ENCODE data around the gene CSF3.

The CSF3 gene, protein sequence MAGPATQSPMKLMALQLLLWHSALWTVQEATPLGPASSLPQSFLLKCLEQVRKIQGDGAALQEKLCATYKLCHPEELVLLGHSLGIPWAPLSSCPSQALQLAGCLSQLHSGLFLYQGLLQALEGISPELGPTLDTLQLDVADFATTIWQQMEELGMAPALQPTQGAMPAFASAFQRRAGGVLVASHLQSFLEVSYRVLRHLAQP

DNA sequence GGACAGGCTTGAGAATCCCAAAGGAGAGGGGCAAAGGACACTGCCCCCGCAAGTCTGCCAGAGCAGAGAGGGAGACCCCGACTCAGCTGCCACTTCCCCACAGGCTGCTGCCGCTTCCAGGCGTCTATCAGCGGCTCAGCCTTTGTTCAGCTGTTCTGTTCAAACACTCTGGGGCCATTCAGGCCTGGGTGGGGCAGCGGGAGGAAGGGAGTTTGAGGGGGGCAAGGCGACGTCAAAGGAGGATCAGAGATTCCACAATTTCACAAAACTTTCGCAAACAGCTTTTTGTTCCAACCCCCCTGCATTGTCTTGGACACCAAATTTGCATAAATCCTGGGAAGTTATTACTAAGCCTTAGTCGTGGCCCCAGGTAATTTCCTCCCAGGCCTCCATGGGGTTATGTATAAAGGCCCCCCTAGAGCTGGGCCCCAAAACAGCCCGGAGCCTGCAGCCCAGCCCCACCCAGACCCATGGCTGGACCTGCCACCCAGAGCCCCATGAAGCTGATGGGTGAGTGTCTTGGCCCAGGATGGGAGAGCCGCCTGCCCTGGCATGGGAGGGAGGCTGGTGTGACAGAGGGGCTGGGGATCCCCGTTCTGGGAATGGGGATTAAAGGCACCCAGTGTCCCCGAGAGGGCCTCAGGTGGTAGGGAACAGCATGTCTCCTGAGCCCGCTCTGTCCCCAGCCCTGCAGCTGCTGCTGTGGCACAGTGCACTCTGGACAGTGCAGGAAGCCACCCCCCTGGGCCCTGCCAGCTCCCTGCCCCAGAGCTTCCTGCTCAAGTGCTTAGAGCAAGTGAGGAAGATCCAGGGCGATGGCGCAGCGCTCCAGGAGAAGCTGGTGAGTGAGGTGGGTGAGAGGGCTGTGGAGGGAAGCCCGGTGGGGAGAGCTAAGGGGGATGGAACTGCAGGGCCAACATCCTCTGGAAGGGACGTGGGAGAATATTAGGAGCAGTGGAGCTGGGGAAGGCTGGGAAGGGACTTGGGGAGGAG, at the start of gene CSF3:
TSS of gene CSF3 (plus strand) at position 436 of the 993 bp plus-strand sequence. CDS start at position 471, 35 bp downstream.
- DNase-seq (ENCODE audit: low spot score in 2 of 2) (no peak), ATAC-seq (ENCODE audit: low read depth) (no peak)
- peaks cover 2% of the 10 kb centered on the region for H3K27me3 Mint-ChIP-seq
- H3K4me1 Mint-ChIP-seq, result peaks cover 2% of the 10 kb centered on the region
- no peak within 1 kb of the TSS for H3K27ac Mint-ChIP-seq
- H3K4me3 Mint-ChIP-seq, result no peak within 1 kb of the TSS
- peaks cover 9% of the 10 kb centered on the region for H3K36me3 Mint-ChIP-seq
- H3K9me3 Mint-ChIP-seq, result no peaks in the 10 kb centered on the region

DNA sequence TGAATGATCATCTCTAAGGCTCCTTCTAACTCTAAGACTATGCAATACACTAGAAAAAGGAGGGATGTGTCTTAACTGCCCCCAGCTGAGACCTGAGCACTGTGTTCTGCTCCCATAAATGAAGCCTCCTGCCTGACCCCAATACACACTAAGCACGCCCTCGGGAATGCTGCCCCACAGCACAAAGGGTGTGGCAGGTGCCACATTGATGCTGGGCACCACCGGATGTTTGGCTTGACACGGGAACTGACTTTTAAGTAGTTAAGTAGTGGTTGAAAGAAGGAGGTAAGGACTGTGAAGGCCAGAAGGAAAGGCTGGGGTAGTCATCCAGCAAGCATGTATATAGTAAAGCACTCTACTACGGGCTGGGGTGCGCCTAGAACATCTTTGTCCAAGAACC, 48.5 kb upstream of the CSF3 start:
- ATAC-seq (ENCODE audit: low read depth) (no peak), DNase-seq (ENCODE audit: low spot score in 2 of 2) (no peak)
- Mint-ChIP-seq H3K9me3 (no peaks in the 10 kb centered on the region), H3K4me3 (no peak overlapping the region), H3K27ac (no peak overlapping the region), H3K27me3 (peaks cover 8% of the 10 kb centered on the region), H3K36me3 (no peaks in the 10 kb centered on the region), H3K4me1 (peaks cover 15% of the 10 kb centered on the region)

DNA sequence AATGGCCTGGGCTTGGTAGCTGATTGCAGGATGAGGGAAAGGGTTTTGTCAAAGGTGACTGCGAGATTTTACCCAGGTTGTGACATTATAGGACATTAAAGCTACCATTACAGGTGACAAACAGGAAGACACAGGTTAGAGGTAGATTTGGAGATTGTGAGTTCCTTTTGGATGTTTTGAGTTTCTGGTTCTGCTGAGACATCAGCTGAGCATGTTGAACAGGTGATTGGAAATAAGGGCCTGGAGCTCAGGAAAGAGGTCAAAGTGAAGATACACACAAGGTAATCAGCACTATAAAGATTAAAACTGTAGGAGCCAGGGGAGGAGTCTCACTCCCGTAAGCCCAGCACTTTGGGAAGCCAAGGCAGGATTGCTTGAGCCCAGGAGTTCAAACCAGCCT, 46.5 kb upstream of the CSF3 start:
- no peaks in the 10 kb centered on the region for H3K36me3 Mint-ChIP-seq
- no peak overlapping the region for H3K4me3 Mint-ChIP-seq
- ATAC-seq (ENCODE audit: low read depth), result no peak

DNA sequence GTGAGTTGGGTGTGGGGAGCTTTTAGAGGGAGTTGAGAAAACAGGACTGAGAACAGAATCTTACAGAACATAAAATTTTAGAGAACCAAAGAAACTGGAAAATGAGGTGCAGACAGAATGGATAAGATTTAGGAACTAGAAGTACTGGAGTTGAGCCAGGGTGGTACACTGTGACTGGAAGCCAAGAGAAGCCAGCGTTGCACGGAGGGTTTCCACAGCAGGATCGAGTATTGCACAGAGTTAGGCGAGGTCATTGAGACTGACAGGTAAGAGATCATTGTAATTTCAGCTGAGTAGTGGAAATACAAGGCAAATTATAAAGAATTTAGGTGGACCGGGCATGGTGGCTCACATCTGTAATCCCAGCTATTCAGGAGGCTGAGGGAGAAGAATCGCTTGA, 45.9 kb upstream of the CSF3 start:
- H3K4me3 Mint-ChIP-seq, result no peak overlapping the region
- DNase-seq (ENCODE audit: low spot score in 2 of 2) (no peak), ATAC-seq (ENCODE audit: low read depth) (no peak)
- H3K27me3 Mint-ChIP-seq, result peaks cover 16% of the 10 kb centered on the region
- peaks cover 6% of the 10 kb centered on the region for H3K4me1 Mint-ChIP-seq
- H3K27ac Mint-ChIP-seq, result no peak overlapping the region
- no peaks in the 10 kb centered on the region for H3K9me3 Mint-ChIP-seq
- no peaks in the 10 kb centered on the region for H3K36me3 Mint-ChIP-seq

More for the DNA sequence above, 46.5 kb upstream of the CSF3 start:
- Mint-ChIP-seq H3K27ac (no peak overlapping the region), H3K9me3 (no peaks in the 10 kb centered on the region), H3K4me1 (peaks cover 9% of the 10 kb centered on the region), H3K27me3 (peaks cover 10% of the 10 kb centered on the region)
- DNase-seq (ENCODE audit: low spot score in 2 of 2), result no peak

DNA sequence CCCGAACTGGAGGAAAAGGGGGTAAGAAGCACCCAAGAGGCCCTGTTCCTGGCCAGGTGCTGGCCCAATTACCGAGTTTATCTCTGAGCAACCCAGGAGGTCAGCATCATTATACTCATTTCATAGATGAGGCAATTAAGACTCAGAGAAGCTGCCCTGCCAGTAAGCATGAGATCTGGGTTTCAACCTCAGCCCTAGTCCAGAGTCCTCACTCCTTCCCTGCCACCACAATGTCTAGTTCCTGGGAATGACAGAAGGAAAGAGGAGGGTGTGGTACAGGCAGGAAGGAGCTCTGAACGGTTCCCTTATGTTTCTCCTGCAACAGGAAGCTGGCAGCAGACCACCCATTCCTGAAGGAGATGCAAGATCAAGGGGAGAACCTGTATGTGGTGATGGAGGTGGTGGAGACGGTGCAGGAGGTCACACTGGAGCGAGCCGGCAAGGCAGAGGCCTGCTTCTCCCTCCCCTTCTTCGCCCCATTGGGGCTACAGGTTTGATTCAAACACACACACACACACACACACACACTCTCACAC, 45.0 kb upstream of the CSF3 start:
- Mint-ChIP-seq H3K4me3 (no peak overlapping the region), H3K36me3 (no peaks in the 10 kb centered on the region)
- no peak for ATAC-seq (ENCODE audit: low read depth)

DNA sequence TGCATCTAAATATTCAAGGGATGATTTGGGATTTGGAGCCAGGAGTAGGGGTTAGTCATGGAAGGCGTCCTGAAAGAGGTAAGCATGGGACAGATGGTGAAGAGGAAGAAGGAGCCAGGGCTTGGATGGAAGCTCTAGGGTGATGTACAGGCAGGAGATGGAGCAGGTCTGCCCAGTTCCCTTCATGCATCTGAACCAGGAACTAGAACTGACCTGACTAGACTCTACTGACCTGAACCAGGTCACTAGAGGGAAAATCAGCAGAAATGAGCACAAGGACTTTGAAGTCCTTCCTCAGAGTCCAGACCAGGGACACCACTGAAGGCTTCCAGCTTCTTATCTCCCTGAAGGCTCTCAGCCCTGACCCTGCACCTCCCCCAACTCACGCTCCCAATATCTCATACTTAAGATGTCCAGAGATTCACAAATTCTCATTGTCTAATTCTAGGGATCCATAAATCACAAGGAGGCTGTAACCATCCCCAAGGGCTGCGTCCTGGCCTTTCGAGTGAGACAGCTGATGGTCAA, 44.1 kb upstream of the CSF3 start:
- Mint-ChIP-seq H3K36me3 (no peaks in the 10 kb centered on the region), H3K4me1 (peaks cover 4% of the 10 kb centered on the region), H3K9me3 (no peaks in the 10 kb centered on the region), H3K27me3 (peaks cover 16% of the 10 kb centered on the region), H3K4me3 (no peak overlapping the region), H3K27ac (no peak overlapping the region)
- ATAC-seq (ENCODE audit: low read depth) (no peak), DNase-seq (ENCODE audit: low spot score in 2 of 2) (no peak)

More for the DNA sequence above, 45.0 kb upstream of the CSF3 start:
- Mint-ChIP-seq H3K9me3 (no peaks in the 10 kb centered on the region), H3K4me1 (peaks cover 4% of the 10 kb centered on the region), H3K27ac (no peak overlapping the region), H3K27me3 (peaks cover 16% of the 10 kb centered on the region)
- DNase-seq (ENCODE audit: low spot score in 2 of 2), result no peak

DNA sequence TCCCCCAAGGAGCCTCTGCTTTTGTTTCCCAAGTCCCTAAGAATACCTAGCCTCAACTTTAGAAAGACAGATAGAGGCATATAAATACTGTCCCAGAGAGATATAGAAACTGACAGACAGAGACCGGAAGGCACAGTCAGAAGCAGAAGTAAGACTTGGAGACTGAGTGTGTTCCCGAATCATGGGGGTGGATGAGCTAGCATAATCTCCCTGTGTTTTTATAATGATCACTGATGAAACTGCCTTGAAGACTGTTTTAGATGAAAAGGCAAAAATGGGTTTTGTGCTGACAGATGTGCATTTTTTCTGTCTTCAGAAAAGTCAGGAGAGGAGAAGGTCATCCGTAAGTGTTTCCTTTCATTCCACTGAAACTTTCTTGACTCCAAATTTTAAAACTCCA, 43.0 kb upstream of the CSF3 start:
- no peaks in the 10 kb centered on the region for H3K9me3 Mint-ChIP-seq
- DNase-seq (ENCODE audit: low spot score in 2 of 2) (no peak), ATAC-seq (ENCODE audit: low read depth) (no peak)
- no peak overlapping the region for H3K27ac Mint-ChIP-seq
- no peaks in the 10 kb centered on the region for H3K36me3 Mint-ChIP-seq
- peaks cover 16% of the 10 kb centered on the region for H3K27me3 Mint-ChIP-seq
- H3K4me1 Mint-ChIP-seq, result peaks cover under 1% of the 10 kb centered on the region
- no peak overlapping the region for H3K4me3 Mint-ChIP-seq

DNA sequence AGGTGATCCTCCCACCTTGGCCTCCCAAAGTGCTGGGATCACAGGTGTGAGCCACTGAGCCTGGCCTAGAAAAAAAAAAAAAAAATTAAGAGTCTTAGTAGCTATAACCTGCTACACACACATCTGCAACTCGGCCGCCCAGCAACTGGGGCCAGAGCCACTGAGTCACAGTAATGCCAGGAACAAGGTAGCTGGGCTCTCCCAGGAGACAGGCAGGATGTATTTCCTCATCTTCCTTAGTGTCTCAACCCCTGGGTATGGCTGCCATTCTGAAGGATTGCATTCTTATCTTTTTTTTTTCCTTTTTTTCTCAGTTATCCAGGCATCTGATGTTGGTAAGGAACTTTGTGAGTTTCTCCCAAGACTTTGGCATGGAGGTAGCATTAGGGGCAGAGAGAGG, 41.7 kb upstream of the CSF3 start:
- H3K4me1 Mint-ChIP-seq, result no peaks in the 10 kb centered on the region
- no peak overlapping the region for H3K27ac Mint-ChIP-seq
- peaks cover 15% of the 10 kb centered on the region for H3K27me3 Mint-ChIP-seq
- DNase-seq (ENCODE audit: low spot score in 2 of 2) (no peak), ATAC-seq (ENCODE audit: low read depth) (no peak)
- H3K36me3 Mint-ChIP-seq, result no peaks in the 10 kb centered on the region
- H3K4me3 Mint-ChIP-seq, result no peak overlapping the region
- no peaks in the 10 kb centered on the region for H3K9me3 Mint-ChIP-seq

DNA sequence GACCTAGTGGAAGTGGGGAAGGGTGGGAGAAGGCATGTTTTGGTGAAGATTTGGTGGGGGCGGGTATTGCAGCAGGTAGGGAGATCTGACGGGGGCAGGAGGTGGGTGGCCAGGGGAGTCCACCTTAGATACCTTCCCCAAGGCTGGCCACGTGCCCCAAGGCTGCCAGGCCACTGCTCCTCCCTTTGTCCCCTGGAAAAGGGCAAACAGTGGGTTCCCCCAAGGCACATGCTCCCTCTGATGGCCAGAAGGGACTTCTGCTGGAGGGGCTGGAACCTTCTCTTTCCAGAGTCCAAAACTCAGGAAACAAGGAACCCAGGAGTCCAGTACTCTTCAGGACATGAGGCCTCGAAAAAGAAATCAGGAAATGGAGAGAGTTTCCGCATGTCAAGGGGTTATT, 40.8 kb upstream of the CSF3 start:
- Mint-ChIP-seq H3K4me1 (peaks cover 5% of the 10 kb centered on the region), H3K36me3 (no peaks in the 10 kb centered on the region), H3K27me3 (peaks cover 10% of the 10 kb centered on the region), H3K9me3 (no peaks in the 10 kb centered on the region), H3K27ac (no peak overlapping the region), H3K4me3 (no peak overlapping the region)
- DNase-seq (ENCODE audit: low spot score in 2 of 2) (no peak), ATAC-seq (ENCODE audit: low read depth) (no peak)

DNA sequence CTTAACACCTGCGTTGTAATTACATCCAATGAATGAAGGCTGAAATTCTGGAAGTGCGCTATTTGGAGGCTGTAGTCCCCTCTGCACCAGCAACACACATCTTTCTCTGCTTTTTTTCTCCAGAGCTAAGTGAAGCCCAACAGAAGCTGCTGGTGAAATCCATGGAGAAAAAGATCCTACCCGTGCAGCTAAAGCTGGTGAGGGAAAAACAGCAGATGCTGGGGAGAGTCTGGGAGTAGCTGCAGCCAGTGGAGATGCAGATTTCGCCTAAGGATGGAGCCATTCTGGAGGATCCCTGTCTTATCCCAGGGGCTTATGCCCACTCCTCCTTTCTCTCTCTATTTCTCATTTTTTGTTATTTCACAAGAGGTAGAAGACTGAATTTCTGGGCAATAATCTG, 39.4 kb upstream of the CSF3 start:
- no peaks in the 10 kb centered on the region for H3K9me3 Mint-ChIP-seq
- no peak overlapping the region for H3K27ac Mint-ChIP-seq
- peaks cover 8% of the 10 kb centered on the region for H3K27me3 Mint-ChIP-seq
- ATAC-seq (ENCODE audit: low read depth) (no peak), DNase-seq (ENCODE audit: low spot score in 2 of 2) (no peak)
- no peaks in the 10 kb centered on the region for H3K36me3 Mint-ChIP-seq
- peaks cover 12% of the 10 kb centered on the region for H3K4me1 Mint-ChIP-seq
- H3K4me3 Mint-ChIP-seq, result no peak overlapping the region

DNA sequence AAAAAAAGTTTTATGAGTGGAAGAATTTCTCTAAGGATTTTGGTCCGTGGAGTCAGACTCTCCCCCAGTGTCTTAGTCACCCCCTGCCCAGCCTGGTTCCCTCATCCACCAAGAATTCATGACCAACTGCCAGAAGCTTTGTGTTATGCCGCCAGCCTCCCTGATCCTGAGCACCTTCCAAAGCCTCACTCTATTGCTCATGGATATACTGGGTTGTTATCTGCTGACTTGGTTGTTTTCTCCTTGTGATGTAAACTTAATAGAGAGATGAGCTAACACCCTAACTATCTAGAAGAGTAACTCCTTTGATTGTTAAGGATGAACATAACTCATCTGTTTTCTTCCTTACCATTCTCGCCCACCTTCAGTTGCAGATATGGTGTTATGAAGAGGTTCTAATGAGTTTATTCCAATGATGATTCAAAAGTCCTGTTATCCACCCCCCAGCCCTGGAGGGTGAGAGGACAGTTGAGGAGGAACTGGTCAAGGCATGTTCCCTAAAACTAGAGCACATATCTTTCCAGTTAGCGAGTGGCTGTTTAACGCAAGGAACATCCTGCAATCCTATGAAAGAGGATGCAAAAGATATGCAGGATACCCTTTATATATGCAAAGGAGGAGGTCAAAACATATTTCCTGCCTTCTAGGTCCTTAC, 36.1 kb upstream of the CSF3 start:
- H3K27ac Mint-ChIP-seq, result peak overlapping the region; percentile 90
- H3K27me3 Mint-ChIP-seq, result peaks cover 2% of the 10 kb centered on the region
- H3K36me3 Mint-ChIP-seq, result peaks cover 2% of the 10 kb centered on the region
- no peak for ATAC-seq (ENCODE audit: low read depth)
- DNase-seq (ENCODE audit: low spot score in 2 of 2), result no peak
- H3K4me3 Mint-ChIP-seq, result peak overlapping the region; percentile 87
- no peaks in the 10 kb centered on the region for H3K9me3 Mint-ChIP-seq
- peaks cover 20% of the 10 kb centered on the region for H3K4me1 Mint-ChIP-seq

DNA sequence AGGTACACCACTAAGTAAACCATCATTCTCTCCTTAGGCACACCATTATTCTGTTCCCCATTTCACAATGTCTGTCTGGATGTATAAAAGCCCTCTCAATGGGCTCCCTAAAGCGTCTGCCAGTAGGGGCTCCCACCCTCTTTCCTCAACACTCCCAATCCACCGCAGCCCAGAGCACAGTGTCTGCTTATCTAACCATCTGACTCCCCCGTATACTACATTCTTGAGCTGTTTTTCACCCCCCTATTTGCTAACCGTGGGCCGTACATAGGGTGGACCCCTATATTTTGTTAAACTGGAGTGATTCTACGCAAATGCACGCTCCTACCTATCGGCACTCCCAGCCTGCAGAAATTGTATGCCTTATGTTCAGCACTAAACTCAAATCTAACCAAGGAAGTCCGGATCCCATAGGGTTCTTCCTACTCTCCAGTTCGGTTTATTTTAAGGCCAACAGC, 35.3 kb upstream of the CSF3 start:
- no peaks in the 10 kb centered on the region for H3K27me3 Mint-ChIP-seq
- ATAC-seq (ENCODE audit: low read depth), result peak; percentile 14
- peaks cover 8% of the 10 kb centered on the region for H3K36me3 Mint-ChIP-seq
- peaks cover 22% of the 10 kb centered on the region for H3K4me1 Mint-ChIP-seq
- peak overlapping the region; percentile 87 for H3K4me3 Mint-ChIP-seq
- H3K9me3 Mint-ChIP-seq, result no peaks in the 10 kb centered on the region
- H3K27ac Mint-ChIP-seq, result peak overlapping the region; percentile 90
- no peak for DNase-seq (ENCODE audit: low spot score in 2 of 2)

DNA sequence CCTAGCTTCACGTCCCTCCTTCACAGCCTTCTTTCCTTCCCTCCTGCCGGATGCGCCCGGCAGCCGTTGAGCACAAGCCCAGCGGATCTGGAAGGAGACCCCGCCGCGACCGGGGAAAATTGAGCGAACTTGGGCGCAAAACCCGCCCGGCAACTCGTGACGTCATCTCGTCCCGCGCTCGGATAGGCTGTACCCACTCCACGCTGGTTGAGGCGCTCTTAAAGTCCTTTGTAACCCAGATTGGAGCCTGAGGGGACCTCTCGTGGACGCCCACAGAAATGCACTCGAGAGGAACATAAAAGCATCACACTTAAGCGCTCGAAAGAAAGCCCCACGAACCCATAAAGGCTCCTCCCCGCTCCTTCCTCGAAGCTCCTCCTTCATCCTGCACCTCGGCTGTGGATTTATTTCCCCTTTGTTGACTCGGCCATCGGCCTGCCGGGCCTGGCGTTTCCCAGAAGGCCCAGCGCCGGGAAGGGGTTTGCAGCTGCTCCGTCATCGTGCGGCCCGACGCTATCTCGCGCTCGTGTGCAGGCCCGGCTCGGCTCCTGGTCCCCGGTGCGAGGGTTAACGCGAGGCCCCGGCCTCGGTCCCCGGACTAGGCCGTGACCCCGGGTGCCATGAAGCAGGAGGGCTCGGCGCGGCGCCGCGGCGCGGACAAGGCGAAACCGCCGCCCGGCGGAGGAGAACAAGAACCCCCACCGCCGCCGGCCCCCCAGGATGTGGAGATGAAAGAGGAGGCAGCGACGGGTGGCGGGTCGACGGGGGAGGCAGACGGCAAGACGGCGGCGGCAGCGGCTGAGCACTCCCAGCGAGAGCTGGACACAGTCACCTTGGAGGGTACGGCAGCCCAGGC, 34.7 kb upstream of the CSF3 start, which contains the start of gene PSMD3:
TSS of gene PSMD3 (plus strand) at position 457 of the 856 bp plus-strand sequence. CDS start at position 621, 164 bp downstream.
- peaks cover 22% of the 10 kb centered on the region for H3K4me1 Mint-ChIP-seq
- H3K27ac Mint-ChIP-seq, result peak within 1 kb of the TSS; percentile 90
- H3K4me3 Mint-ChIP-seq, result peak within 1 kb of the TSS; percentile 87
- H3K9me3 Mint-ChIP-seq, result no peaks in the 10 kb centered on the region
- DNase-seq (ENCODE audit: low spot score in 2 of 2) (peak; percentile 95 to 98), ATAC-seq (ENCODE audit: low read depth) (peak; percentile 86)
- H3K27me3 Mint-ChIP-seq, result no peaks in the 10 kb centered on the region
- H3K36me3 Mint-ChIP-seq, result peaks cover 11% of the 10 kb centered on the region
